Activated CD4-positive, alpha-beta T cell treated with anti-CD3 and anti-CD28 coated beads for 48 hours (primary cell): ENCODE results near the gene CPLX4.

Experiments used
- DNase-seq: peaks from one replicate; pipeline ENCODE4 v3.0.0-alpha.2; 2020

The CPLX4 gene

GRCh38 chr18:59305295-59305694 lies 13.2 kb downstream of the CPLX4 start:
- no peak for DNase-seq

GRCh38 chr18:59303656-59304195 lies 14.7 kb downstream of the CPLX4 start:
- DNase-seq, result no peak

- no peak for DNase-seq
Observed at GRCh38 chr18:59303006-59303405, 15.4 kb downstream of the CPLX4 start.

GRCh38 chr18:59301929-59302328 lies 16.5 kb downstream of the CPLX4 start:
- DNase-seq, result no peak

GRCh38 chr18:59300676-59301285 lies 17.7 kb downstream of the CPLX4 start:
- DNase-seq, result peak; percentile 5

GRCh38 chr18:59298871-59299270 lies 19.6 kb downstream of the CPLX4 start:
- DNase-seq, result no peak

- no peak for DNase-seq
Observed at GRCh38 chr18:59293317-59293716, 25.1 kb downstream of the CPLX4 start.

- DNase-seq, result no peak
Observed at GRCh38 chr18:59286341-59286740, 32.1 kb downstream of the CPLX4 start.

GRCh38 chr18:59282341-59282740 lies 36.1 kb downstream of the CPLX4 start:
- DNase-seq, result no peak

- DNase-seq, result no peak
Observed at GRCh38 chr18:59279722-59280121, 38.7 kb downstream of the CPLX4 start.

GRCh38 chr18:59279193-59279592 lies 39.3 kb downstream of the CPLX4 start:
- no peak for DNase-seq

GRCh38 chr18:59278793-59279192 lies 39.7 kb downstream of the CPLX4 start:
- DNase-seq, result no peak

- no peak for DNase-seq
Observed at GRCh38 chr18:59276047-59276446, 42.4 kb downstream of the CPLX4 start.

GRCh38 chr18:59275406-59275949 lies 43.0 kb downstream of the CPLX4 start:
- DNase-seq, result no peak

- DNase-seq, result no peak
Observed at GRCh38 chr18:59274533-59274928, 43.9 kb downstream of the CPLX4 start.

GRCh38 chr18:59273759-59274532 lies 44.5 kb downstream of the CPLX4 start:
- DNase-seq, result no peak

GRCh38 chr18:59272891-59273758 lies 45.3 kb downstream of the CPLX4 start, which contains the start of gene RAX:
RAX (minus strand) TSS chr18:59273454; CDS start chr18:59273206, 248 bp downstream.
- DNase-seq, result peak; percentile 59

- no peak for DNase-seq
Observed at GRCh38 chr18:59272221-59272888, 46.1 kb downstream of the CPLX4 start.

GRCh38 chr18:59271606-59272220 lies 46.7 kb downstream of the CPLX4 start:
- DNase-seq, result no peak

GRCh38 chr18:59270689-59271257 lies 47.7 kb downstream of the CPLX4 start:
- no peak for DNase-seq

- DNase-seq, result no peak
Observed at GRCh38 chr18:59269563-59270119, 48.8 kb downstream of the CPLX4 start.
